HFFc6 (cell line): ENCODE measurements around the gene PPP1R16B. TPM values are rescaled to one million over a fixed set of nuclear protein-coding genes. Genes with fewer than 3 reads are reported as not detected.

Experiments
- DNase-seq: peaks from one replicate; pipeline ENCODE4 v3.0.0-alpha.2; 2018
- H3K27ac Mint-ChIP-seq: 2 replicates; pipeline ENCODE4 v1.8.0; 2020; ENCODE audit warnings: mild to moderate bottlenecking, mixed read lengths
- H3K27me3 Mint-ChIP-seq: 2 replicates; pipeline ENCODE4 v1.8.0; 2021; ENCODE audit warnings: mild to moderate bottlenecking, moderate library complexity, mixed read lengths; ENCODE audit not compliant: insufficient read depth
- H3K36me3 Mint-ChIP-seq: 2 replicates; pipeline ENCODE4 v1.8.0; 2021; ENCODE audit warnings: low read depth, mixed read lengths
- H3K4me1 Mint-ChIP-seq: 2 replicates; pipeline ENCODE4 v1.8.0; 2020; ENCODE audit warnings: low read depth, mixed read lengths
- H3K4me3 Mint-ChIP-seq: 2 replicates; pipeline ENCODE4 v1.8.0; 2020; ENCODE audit warnings: mild to moderate bottlenecking, moderate library complexity, mixed read lengths
- H3K9me3 Mint-ChIP-seq: 2 replicates; pipeline ENCODE4 v1.8.0; 2020; ENCODE audit warnings: mild to moderate bottlenecking, mixed read lengths
- CTCF ChIP-seq: fragments of 200-600 bp; sonication (generic); IDR thresholded peaks from 2 replicates; pipeline ENCODE4 v1.5.0; 2021; ENCODE audit warnings: antibody characterized with exemption, mild to moderate bottlenecking
- total RNA-seq, 6 experiments: library from RNA; stranded (reverse); fragmentation: NEBNext Ultra II Directional; extraction: Animal tissue kit (Norgen Biotek cat#: 25700); gene quantifications; 2 replicates in 1 of 6; 3 replicates in 5 of 6; pipeline ENCODE4 v1.2.3, GENCODE V29; 2021

Gene PPP1R16B
- total RNA-seq, 6 experiments from 2014 or later = not detected

DNA sequence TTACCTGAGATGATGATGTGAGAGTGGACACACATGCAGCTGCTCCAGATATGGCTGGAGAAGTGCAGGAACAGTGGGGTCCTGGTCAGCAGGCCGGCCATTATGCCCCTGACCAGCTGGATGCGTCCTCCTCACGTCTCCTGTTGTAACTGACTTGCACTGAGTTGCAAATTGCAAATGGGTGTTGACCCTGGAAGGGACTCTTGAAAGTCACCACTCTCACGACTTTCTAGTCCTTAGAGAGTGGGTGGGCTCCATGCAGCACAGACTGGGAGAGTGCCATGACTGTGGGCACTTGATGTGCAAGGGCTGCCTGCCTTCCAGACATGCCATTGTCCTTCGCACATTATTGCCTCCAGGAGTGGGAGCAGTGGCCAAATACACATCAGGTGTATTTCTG, 131.5 kb downstream of the PPP1R16B start:
- Mint-ChIP-seq H3K27ac (no peak overlapping the region; the same call in 1 of the 2 replicates), H3K27me3 (peaks cover 2% of the 10 kb centered on the region; the same call in 1 of the 2 replicates), H3K4me1 (peaks cover 30% of the 10 kb centered on the region), H3K36me3 (peaks cover 7% of the 10 kb centered on the region; the same call in 1 of the 2 replicates), H3K9me3 (no peaks in the 10 kb centered on the region), H3K4me3 (no peak overlapping the region)
- no peak for TF ChIP-seq CTCF
- DNase-seq = no peak

DNA sequence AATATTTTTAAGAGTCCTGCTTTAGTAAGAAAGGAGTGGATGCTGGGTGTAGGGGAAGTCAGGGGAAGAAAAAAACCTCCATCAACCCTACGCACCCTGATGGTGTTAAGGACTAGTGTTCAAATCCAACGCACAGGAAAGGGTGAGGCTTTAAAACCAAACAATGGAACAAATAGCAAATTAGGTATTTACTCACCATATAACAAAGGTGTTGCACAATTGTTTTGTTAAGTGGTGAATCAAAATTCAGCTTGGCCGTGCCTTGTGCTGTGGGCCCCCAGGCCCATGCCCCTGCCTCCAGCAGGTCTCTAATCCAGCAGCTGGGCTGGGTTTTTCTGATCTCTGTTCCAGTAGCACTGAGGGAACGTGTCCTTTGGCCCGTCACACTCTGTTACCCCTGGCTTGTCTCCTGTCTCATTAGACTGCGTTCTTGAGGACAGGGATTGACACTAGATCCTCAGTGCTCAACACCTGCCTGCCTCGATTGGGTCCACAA, 132.5 kb downstream of the PPP1R16B start:
- peaks cover 2% of the 10 kb centered on the region; the same call in 1 of the 2 replicates for H3K27me3 Mint-ChIP-seq
- no peaks in the 10 kb centered on the region for H3K9me3 Mint-ChIP-seq
- no peak overlapping the region for H3K4me3 Mint-ChIP-seq
- no peak for DNase-seq
- peaks cover 7% of the 10 kb centered on the region; the same call in 1 of the 2 replicates for H3K36me3 Mint-ChIP-seq
- no peak for TF ChIP-seq CTCF
- H3K4me1 Mint-ChIP-seq = peaks cover 23% of the 10 kb centered on the region
- H3K27ac Mint-ChIP-seq = no peak overlapping the region

DNA sequence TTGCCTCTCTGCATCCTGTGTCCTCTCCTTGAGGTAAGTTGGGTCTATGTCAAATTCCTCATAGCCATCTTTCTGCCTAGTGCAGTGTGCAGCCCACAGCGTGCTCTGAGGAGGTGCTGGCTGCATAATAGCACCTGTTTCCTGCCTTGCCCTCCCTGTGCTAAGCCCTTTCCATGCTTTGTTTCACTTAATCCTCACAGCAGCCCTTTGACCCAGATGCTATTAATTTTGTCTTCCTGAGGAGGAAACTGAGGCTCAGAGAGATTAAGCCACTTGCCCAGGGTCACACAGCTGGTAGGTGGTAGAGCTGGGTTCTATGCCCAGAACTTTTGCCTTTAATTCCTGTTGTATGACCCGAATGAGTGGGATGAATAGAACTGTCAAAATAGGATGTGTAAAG, 134.2 kb downstream of the PPP1R16B start:
- peaks cover 15% of the 10 kb centered on the region for H3K4me1 Mint-ChIP-seq

GRCh38 chr20:38940644-38941043, 135.1 kb downstream of the PPP1R16B start:
- H3K4me3 Mint-ChIP-seq = no peak overlapping the region
- no peak overlapping the region for H3K27ac Mint-ChIP-seq
- peaks cover 7% of the 10 kb centered on the region for H3K4me1 Mint-ChIP-seq
- H3K9me3 Mint-ChIP-seq = no peaks in the 10 kb centered on the region
- DNase-seq = no peak
- no peaks in the 10 kb centered on the region; the same call in 1 of the 2 replicates for H3K27me3 Mint-ChIP-seq
- H3K36me3 Mint-ChIP-seq = peaks cover 1% of the 10 kb centered on the region; the same call in 1 of the 2 replicates
- no peak for TF ChIP-seq CTCF

More for the DNA sequence above, 134.2 kb downstream of the PPP1R16B start:
- H3K4me3 Mint-ChIP-seq = no peak overlapping the region
- H3K9me3 Mint-ChIP-seq = no peaks in the 10 kb centered on the region
- H3K27me3 Mint-ChIP-seq = no peaks in the 10 kb centered on the region; the same call in 1 of the 2 replicates
- H3K36me3 Mint-ChIP-seq = peaks cover 7% of the 10 kb centered on the region; the same call in 1 of the 2 replicates
- no peak for TF ChIP-seq CTCF
- no peak overlapping the region for H3K27ac Mint-ChIP-seq
- no peak for DNase-seq

DNA sequence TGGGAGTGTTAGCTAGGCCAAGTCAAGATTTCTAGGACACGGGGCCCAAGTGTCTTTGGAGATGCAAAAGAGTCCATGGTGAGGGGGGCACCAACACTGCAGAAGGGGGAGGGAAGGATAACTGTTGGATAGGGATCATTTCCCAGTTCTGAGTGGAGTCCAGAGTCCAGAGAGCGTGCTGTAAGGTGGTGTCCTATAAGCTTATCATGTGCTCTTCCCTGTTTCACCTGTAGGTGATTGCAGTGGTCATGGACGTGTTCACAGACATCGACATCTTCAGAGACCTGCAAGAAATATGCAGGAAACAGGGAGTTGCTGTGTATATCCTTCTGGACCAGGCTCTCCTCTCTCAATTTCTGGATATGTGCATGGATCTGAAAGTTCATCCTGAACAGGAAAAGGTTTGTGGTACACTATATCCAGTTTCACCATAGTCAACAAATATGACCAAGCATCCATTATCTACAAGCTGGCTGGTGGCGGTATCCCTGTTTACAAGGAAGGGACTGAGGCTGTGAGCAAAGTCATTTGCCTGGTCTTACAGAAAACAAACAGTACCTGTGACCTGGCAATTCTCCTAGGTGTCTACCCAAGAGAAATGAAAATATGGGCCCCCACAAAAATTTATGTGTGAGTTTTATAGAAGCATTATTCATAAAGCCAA, 136.4 kb downstream of the PPP1R16B start:
- Mint-ChIP-seq H3K4me3 (no peak overlapping the region), H3K27me3 (no peaks in the 10 kb centered on the region; the same call in 1 of the 2 replicates), H3K9me3 (no peaks in the 10 kb centered on the region), H3K36me3 (peaks cover 7% of the 10 kb centered on the region), H3K27ac (no peak overlapping the region), H3K4me1 (no peaks in the 10 kb centered on the region)
- no peak for DNase-seq
- peak; percentile 29; the same call in 1 of the 2 replicates for TF ChIP-seq CTCF
